ENCODE data around the gene IPO4.

IPO4 gene

GRCh38 chr14:24194186-24194872 lies 5.7 kb upstream of the IPO4 start:
- H3K4me3 ChIP-seq (ENCODE audit: low read depth, low read length), result peak overlapping the region; percentile 82

- H3K4me3 ChIP-seq (ENCODE audit: low read depth, low read length), result no peak overlapping the region
These were observed 4.3 kb upstream of the IPO4 start for GRCh38 chr14:24192933-24193332.

GRCh38 chr14:24190416-24190815 lies 1.8 kb upstream of the IPO4 start:
- no peak overlapping the region for H3K4me3 ChIP-seq (ENCODE audit: low read depth, low read length)

GRCh38 chr14:24189460-24189859 lies 844 bp upstream of the IPO4 start:
- no peak overlapping the region for H3K4me3 ChIP-seq (ENCODE audit: low read depth, low read length)

- peak overlapping the region; percentile 21 for H3K4me3 ChIP-seq (ENCODE audit: low read depth, low read length)
These were observed 401 bp upstream of the IPO4 start for GRCh38 chr14:24189059-24189375.

GRCh38 chr14:24187539-24187915 lies 1.1 kb downstream of the IPO4 start:
- H3K4me3 ChIP-seq (ENCODE audit: low read depth, low read length), result no peak overlapping the region

GRCh38 chr14:24186831-24187538 lies 1.6 kb downstream of the IPO4 start:
- no peak overlapping the region for H3K4me3 ChIP-seq (ENCODE audit: low read depth, low read length)

- no peak overlapping the region for H3K4me3 ChIP-seq (ENCODE audit: low read depth, low read length)
These were observed 2.9 kb downstream of the IPO4 start for GRCh38 chr14:24185741-24186140.

GRCh38 chr14:24185026-24185425 lies 3.6 kb downstream of the IPO4 start:
- H3K4me3 ChIP-seq (ENCODE audit: low read depth, low read length), result no peak overlapping the region

- H3K4me3 ChIP-seq (ENCODE audit: low read depth, low read length), result no peak overlapping the region
These were observed 4.3 kb downstream of the IPO4 start for GRCh38 chr14:24184104-24184970.

- H3K4me3 ChIP-seq (ENCODE audit: low read depth, low read length), result no peak overlapping the region
These were observed 5.6 kb downstream of the IPO4 start for GRCh38 chr14:24183014-24183481.

GRCh38 chr14:24182110-24182882 lies 6.3 kb downstream of the IPO4 start:
- H3K4me3 ChIP-seq (ENCODE audit: low read depth, low read length), result no peak overlapping the region

GRCh38 chr14:24181371-24182077 lies 7.1 kb downstream of the IPO4 start:
- no peak overlapping the region for H3K4me3 ChIP-seq (ENCODE audit: low read depth, low read length)

GRCh38 chr14:24179961-24180796 lies 8.4 kb downstream of the IPO4 start:
- no peak overlapping the region for H3K4me3 ChIP-seq (ENCODE audit: low read depth, low read length)

GRCh38 chr14:24179294-24179960 lies 9.2 kb downstream of the IPO4 start:
- no peak overlapping the region for H3K4me3 ChIP-seq (ENCODE audit: low read depth, low read length)

- H3K4me3 ChIP-seq (ENCODE audit: low read depth, low read length), result no peak overlapping the region
These were observed 10.0 kb downstream of the IPO4 start for GRCh38 chr14:24178399-24179178.

- H3K4me3 ChIP-seq (ENCODE audit: low read depth, low read length), result no peak overlapping the region
These were observed 10.7 kb downstream of the IPO4 start for GRCh38 chr14:24177891-24178290.
